Glutamatergic neuron (in vitro differentiated cells): ENCODE results near the gene NTPCR. TPM values are rescaled to one million over a fixed set of nuclear protein-coding genes. Genes with fewer than 3 reads are reported as not detected.

ENCODE experiments used
- DNase-seq: peaks from one replicate; pipeline ENCODE4 v3.0.0; 2022
- H3K27ac Mint-ChIP-seq: one replicate; pipeline ENCODE4 v1.8.0; 2020; ENCODE audit warnings: mild to moderate bottlenecking, mixed read lengths, inconsistent platforms; ENCODE audit not compliant: unreplicated experiment
- H3K27me3 Mint-ChIP-seq: one replicate; pipeline ENCODE4 v1.8.0; 2020; ENCODE audit warnings: mild to moderate bottlenecking, moderate library complexity, mixed read lengths, inconsistent platforms; ENCODE audit not compliant: unreplicated experiment
- H3K36me3 Mint-ChIP-seq: one replicate; pipeline ENCODE4 v1.8.0; 2020; ENCODE audit warnings: mild to moderate bottlenecking, mixed read lengths, inconsistent platforms; ENCODE audit not compliant: unreplicated experiment
- H3K4me1 Mint-ChIP-seq: one replicate; pipeline ENCODE4 v1.8.0; 2020; ENCODE audit warnings: mild to moderate bottlenecking, low read depth, mixed read lengths, inconsistent platforms; ENCODE audit not compliant: unreplicated experiment
- H3K4me3 Mint-ChIP-seq: one replicate; pipeline ENCODE4 v1.8.0; 2020; ENCODE audit warnings: mild to moderate bottlenecking, mixed read lengths, inconsistent platforms; ENCODE audit not compliant: unreplicated experiment
- H3K9me3 Mint-ChIP-seq: one replicate; pipeline ENCODE4 v1.8.0; 2020; ENCODE audit warnings: mild to moderate bottlenecking, moderate library complexity, mixed read lengths, inconsistent platforms; ENCODE audit not compliant: unreplicated experiment
- CTCF ChIP-seq: fragments of 200-600 bp; sonication (generic); IDR thresholded peaks from one replicate; pipeline ENCODE4 v1.5.0; 2021; ENCODE audit not compliant: partially characterized antibody, unreplicated experiment
- total RNA-seq: library from RNA; stranded (reverse); fragmentation: NEBNext Ultra II Directional; extraction: Animal tissue kit (Norgen Biotek cat#: 25700); gene quantifications from one replicate; pipeline ENCODE4 v1.2.1, GENCODE V29; 2021; ENCODE audit not compliant: unreplicated experiment

The NTPCR gene
- total RNA-seq, 1 donor from 2014 or later, result 40.7 TPM

DNA sequence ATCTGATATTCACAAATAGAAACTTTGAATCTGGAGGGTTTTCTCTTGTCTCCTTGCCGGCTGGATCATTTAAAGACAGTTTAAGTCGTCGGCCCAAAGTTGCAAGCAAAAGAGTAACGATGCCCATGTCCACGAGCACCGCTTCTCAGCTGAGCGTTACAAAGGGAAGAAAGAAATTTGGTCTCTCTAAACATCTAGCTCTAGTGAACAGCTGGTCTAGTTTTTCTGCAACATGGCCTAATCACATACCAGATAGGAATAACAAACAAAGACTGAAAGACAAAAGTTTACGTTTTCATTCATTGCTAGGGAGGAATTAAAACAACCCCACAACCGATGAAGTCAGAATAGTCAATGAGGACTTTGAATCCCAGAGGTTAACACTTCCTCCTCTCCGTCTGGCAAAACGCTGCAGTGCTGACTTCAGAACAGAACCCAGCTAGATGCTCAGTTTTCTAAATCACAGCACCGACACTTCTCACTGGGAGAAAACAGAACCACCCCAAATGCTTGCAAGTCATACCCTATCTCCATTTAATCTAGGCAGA, 69.4 kb downstream of the NTPCR start:
- H3K27me3 Mint-ChIP-seq, result peaks cover 2% of the 10 kb centered on the region
- no peaks in the 10 kb centered on the region for H3K9me3 Mint-ChIP-seq
- peaks cover 15% of the 10 kb centered on the region for H3K4me1 Mint-ChIP-seq
- no peak overlapping the region for H3K27ac Mint-ChIP-seq
- peaks cover 10% of the 10 kb centered on the region for H3K36me3 Mint-ChIP-seq
- no peak overlapping the region for H3K4me3 Mint-ChIP-seq
- TF ChIP-seq CTCF, result no peak
- no peak for DNase-seq

- H3K4me3 Mint-ChIP-seq, result no peak overlapping the region
- peaks cover 10% of the 10 kb centered on the region for H3K36me3 Mint-ChIP-seq
- H3K9me3 Mint-ChIP-seq, result no peaks in the 10 kb centered on the region
- peaks cover 15% of the 10 kb centered on the region for H3K4me1 Mint-ChIP-seq
- no peak overlapping the region for H3K27ac Mint-ChIP-seq
- peaks cover 2% of the 10 kb centered on the region for H3K27me3 Mint-ChIP-seq
- TF ChIP-seq CTCF, result no peak
- no peak for DNase-seq
Observed at GRCh38 chr1:233020426-233020825, 70.0 kb downstream of the NTPCR start.

- H3K4me3 Mint-ChIP-seq, result no peak overlapping the region
- TF ChIP-seq CTCF, result no peak
- peaks cover 5% of the 10 kb centered on the region for H3K36me3 Mint-ChIP-seq
- H3K27me3 Mint-ChIP-seq, result peaks cover 2% of the 10 kb centered on the region
- no peaks in the 10 kb centered on the region for H3K9me3 Mint-ChIP-seq
- no peak for DNase-seq
- no peak overlapping the region for H3K27ac Mint-ChIP-seq
- H3K4me1 Mint-ChIP-seq, result peaks cover 15% of the 10 kb centered on the region
Observed at GRCh38 chr1:233022246-233022645, 71.8 kb downstream of the NTPCR start.

GRCh38 chr1:233024199-233024598, 73.8 kb downstream of the NTPCR start:
- no peak for DNase-seq
- Mint-ChIP-seq H3K4me3 (no peak overlapping the region), H3K27ac (no peak overlapping the region), H3K27me3 (peaks cover 2% of the 10 kb centered on the region), H3K9me3 (no peaks in the 10 kb centered on the region), H3K36me3 (peaks cover 5% of the 10 kb centered on the region), H3K4me1 (peaks cover 16% of the 10 kb centered on the region)
- TF ChIP-seq CTCF, result no peak

DNA sequence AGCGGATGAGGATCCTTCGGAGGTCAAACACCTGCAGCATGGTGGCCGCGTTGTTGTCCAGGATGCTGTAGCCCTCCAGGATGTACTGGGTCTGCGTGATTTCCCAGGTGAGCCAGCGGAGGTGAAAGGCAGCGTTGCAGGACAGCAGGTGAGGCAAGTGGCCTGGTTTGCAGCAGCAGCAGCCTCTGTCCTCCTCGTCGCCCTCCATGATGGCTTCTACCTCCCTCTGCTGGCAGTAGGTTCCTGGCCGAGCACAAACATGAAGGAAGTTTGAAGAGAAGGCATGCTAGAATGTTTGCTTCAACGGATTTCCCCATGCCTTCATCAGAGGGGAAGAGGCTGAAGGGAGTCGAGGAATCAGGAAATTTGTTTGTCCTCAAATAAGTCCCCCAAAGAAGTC, 74.7 kb downstream of the NTPCR start:
- Mint-ChIP-seq H3K9me3 (no peaks in the 10 kb centered on the region), H3K27ac (no peak overlapping the region), H3K4me1 (peaks cover 10% of the 10 kb centered on the region), H3K4me3 (no peak overlapping the region), H3K36me3 (peaks cover 5% of the 10 kb centered on the region), H3K27me3 (peaks cover 2% of the 10 kb centered on the region)
- DNase-seq, result peak; percentile 60
- peak; percentile 44 for TF ChIP-seq CTCF
